GM23338 (cell line): Measurements from ENCODE around the gene LEKR1. TPM values are rescaled to one million over a fixed set of nuclear protein-coding genes. Genes with fewer than 3 reads are reported as not detected.

ENCODE experiments used
- ATAC-seq: fragments of 200-7000 bp; cut with Tn5 transposase; 3 replicates; pipeline ENCODE4 v1.9.1; 2020
- DNase-seq: peaks from one replicate; pipeline ENCODE4 v3.0.0-alpha.2; 2015; ENCODE audit warnings: low spot score
- H2AFZ ChIP-seq: fragments of 200-600 bp; sonication (generic); 2 replicates; pipeline ENCODE4 v1.8.0; 2016; ENCODE audit warnings: antibody characterized with exemption, mild to moderate bottlenecking, moderate library complexity
- H3F3A ChIP-seq: fragments of 200-600 bp; sonication (generic); replicated peaks from 2 replicates; pipeline ENCODE4 v1.8.0; 2017; ENCODE audit warnings: antibody characterized with exemption, mixed run types, low read depth
- H3K27ac ChIP-seq: fragments of 200-600 bp; sonication (generic); 2 replicates; pipeline ENCODE4 v1.6.1; 2016; ENCODE audit warnings: low read depth
- H3K27me3 ChIP-seq: fragments of 200-600 bp; sonication (generic); 2 replicates; pipeline ENCODE4 v1.8.0; 2016; ENCODE audit warnings: mild to moderate bottlenecking, mixed run types, moderate library complexity; ENCODE audit not compliant: insufficient read depth
- H3K36me3 ChIP-seq: fragments of 200-600 bp; sonication (generic); 2 replicates; pipeline ENCODE4 v1.8.0; 2016; ENCODE audit warnings: mild to moderate bottlenecking; ENCODE audit not compliant: insufficient read depth
- H3K4me1 ChIP-seq: fragments of 200-600 bp; sonication (generic); 2 replicates; pipeline ENCODE4 v1.8.0; 2016; ENCODE audit warnings: mild to moderate bottlenecking, moderate library complexity; ENCODE audit not compliant: insufficient read depth
- H3K4me2 ChIP-seq: fragments of 200-600 bp; sonication (generic); 2 replicates; pipeline ENCODE4 v1.7.1; 2017; ENCODE audit warnings: mixed run types
- H3K4me3 ChIP-seq: fragments of 200-600 bp; sonication (generic); 2 replicates; pipeline ENCODE4 v1.6.1; 2016; ENCODE audit warnings: mixed run types
- H3K79me2 ChIP-seq: fragments of 200-600 bp; sonication (generic); replicated peaks from 2 replicates; pipeline ENCODE4 v1.8.0; 2017; ENCODE audit warnings: mild to moderate bottlenecking; ENCODE audit not compliant: insufficient read depth
- H3K9me2 ChIP-seq: fragments of 200-600 bp; sonication (generic); 2 replicates; pipeline ENCODE4 v1.8.0; 2017; ENCODE audit not compliant: insufficient read depth
- H4K20me1 ChIP-seq: fragments of 200-600 bp; sonication (generic); replicated peaks from 2 replicates; pipeline ENCODE4 v1.8.0; 2017; ENCODE audit warnings: mild to moderate bottlenecking; ENCODE audit not compliant: insufficient read depth
- H3K27ac Mint-ChIP-seq: 2 replicates; pipeline ENCODE4 v1.8.0; 2020; ENCODE audit warnings: inconsistent platforms, mild to moderate bottlenecking, moderate library complexity, mixed read lengths
- H3K27me3 Mint-ChIP-seq: 3 replicates; pipeline ENCODE4 v1.8.0; 2022; ENCODE audit warnings: low read depth, mild to moderate bottlenecking, moderate library complexity, mixed read lengths, inconsistent platforms; ENCODE audit not compliant: insufficient read depth, poor library complexity
- H3K36me3 Mint-ChIP-seq: 3 replicates; pipeline ENCODE4 v1.8.0; 2021; ENCODE audit warnings: low read depth, mild to moderate bottlenecking, inconsistent platforms, moderate library complexity, mixed read lengths
- H3K4me1 Mint-ChIP-seq: 3 replicates; pipeline ENCODE4 v1.8.0; 2020; ENCODE audit warnings: mild to moderate bottlenecking, inconsistent platforms, mixed read lengths
- H3K4me3 Mint-ChIP-seq: 3 replicates; pipeline ENCODE4 v1.8.0; 2021; ENCODE audit warnings: moderate library complexity, mild to moderate bottlenecking, inconsistent platforms, mixed read lengths
- H3K9me3 Mint-ChIP-seq: 3 replicates; pipeline ENCODE4 v1.8.0; 2020; ENCODE audit warnings: moderate library complexity, mild to moderate bottlenecking, inconsistent platforms, mixed read lengths
- EZH2 ChIP-seq: fragments of 200-600 bp; sonication (generic); IDR thresholded peaks from one replicate; pipeline ENCODE4 v1.8.0; 2017; ENCODE audit warnings: antibody characterized with exemption, mild to moderate bottlenecking, low read depth; ENCODE audit not compliant: unreplicated experiment
- EZH2phosphoT487 ChIP-seq: fragments of 200-600 bp; sonication (generic); IDR thresholded peaks from one replicate; pipeline ENCODE4 v1.8.1; 2018; ENCODE audit warnings: antibody characterized with exemption; ENCODE audit not compliant: unreplicated experiment
- JUNB ChIP-seq: IDR thresholded peaks from one replicate; pipeline ENCODE4 v1.6.1; 2016; ENCODE audit warnings: antibody characterized with exemption; ENCODE audit not compliant: unreplicated experiment
- POLR2AphosphoS5 ChIP-seq: IDR thresholded peaks from 2 replicates; pipeline ENCODE4 v1.6.1; 2016; ENCODE audit warnings: antibody characterized with exemption, low read depth
- ZNF114 ChIP-seq: fragments of 250-450 bp; sonication (Bioruptor Pico); IDR thresholded peaks from 2 replicates; pipeline ENCODE4 v1.5.0; 2020; ENCODE audit warnings: mild to moderate bottlenecking, moderate library complexity
- polyA plus RNA-seq: library from polyadenylated mRNA; unstranded; fragments of >200 nt; fragmentation: Nextera tagmentation; extraction: Ambion mirVana; gene quantifications from 2 replicates; pipeline ENCODE4 v1.2.1, GENCODE V29; 2016
- total RNA-seq: library from RNA; depleted of rRNA; stranded (reverse); fragments of >200 nt; shearing (Covaris generic); gene quantifications from 2 replicates; pipeline ENCODE4 v1.2.3, GENCODE V29; 2014
- TF ChIP-seq, protein P1 (sequence below): fragments of 250-450 bp; sonication (Bioruptor Pico); IDR thresholded peaks from 2 replicates; pipeline ENCODE4 v1.5.0; 2020; ENCODE audit warnings: mild to moderate bottlenecking, moderate library complexity
- TF ChIP-seq, protein P2 (sequence below), 2 experiments: fragments of 200-600 bp in 1 of 2; sonication (generic) in 1 of 2; conservative IDR thresholded peaks; 2 replicates each; pipeline versions ENCODE4 v1.5.1 to v1.6.1; 2016 to 2017; ENCODE audit warnings: antibody characterized with exemption in 2 of 2, low read depth in 2 of 2, mild to moderate bottlenecking in 2 of 2, moderate library complexity in 1 of 2

LEKR1 gene
- total and polyA plus RNA-seq, 2 experiments from 2014 or later: not detected

DNA sequence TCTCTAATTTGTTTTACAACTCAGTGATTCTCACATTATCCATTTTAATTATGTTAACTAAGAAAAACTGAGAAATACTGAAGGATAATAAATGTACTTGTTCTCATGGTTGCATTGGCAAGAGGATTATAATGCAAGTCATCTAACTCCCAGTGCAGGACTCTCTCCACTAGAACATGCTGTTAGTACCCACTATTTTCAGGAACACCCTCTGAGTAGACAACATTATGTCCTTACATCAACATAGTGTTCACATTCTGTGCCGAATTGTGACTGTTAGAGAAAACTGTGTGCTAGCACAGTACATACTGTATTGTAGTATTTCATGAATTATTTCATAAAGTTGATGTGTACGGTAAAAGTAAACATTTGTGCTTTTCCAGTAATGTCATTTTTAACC lies 80.1 kb downstream of the LEKR1 start (continued):
- TF ChIP-seq, protein P1, sequence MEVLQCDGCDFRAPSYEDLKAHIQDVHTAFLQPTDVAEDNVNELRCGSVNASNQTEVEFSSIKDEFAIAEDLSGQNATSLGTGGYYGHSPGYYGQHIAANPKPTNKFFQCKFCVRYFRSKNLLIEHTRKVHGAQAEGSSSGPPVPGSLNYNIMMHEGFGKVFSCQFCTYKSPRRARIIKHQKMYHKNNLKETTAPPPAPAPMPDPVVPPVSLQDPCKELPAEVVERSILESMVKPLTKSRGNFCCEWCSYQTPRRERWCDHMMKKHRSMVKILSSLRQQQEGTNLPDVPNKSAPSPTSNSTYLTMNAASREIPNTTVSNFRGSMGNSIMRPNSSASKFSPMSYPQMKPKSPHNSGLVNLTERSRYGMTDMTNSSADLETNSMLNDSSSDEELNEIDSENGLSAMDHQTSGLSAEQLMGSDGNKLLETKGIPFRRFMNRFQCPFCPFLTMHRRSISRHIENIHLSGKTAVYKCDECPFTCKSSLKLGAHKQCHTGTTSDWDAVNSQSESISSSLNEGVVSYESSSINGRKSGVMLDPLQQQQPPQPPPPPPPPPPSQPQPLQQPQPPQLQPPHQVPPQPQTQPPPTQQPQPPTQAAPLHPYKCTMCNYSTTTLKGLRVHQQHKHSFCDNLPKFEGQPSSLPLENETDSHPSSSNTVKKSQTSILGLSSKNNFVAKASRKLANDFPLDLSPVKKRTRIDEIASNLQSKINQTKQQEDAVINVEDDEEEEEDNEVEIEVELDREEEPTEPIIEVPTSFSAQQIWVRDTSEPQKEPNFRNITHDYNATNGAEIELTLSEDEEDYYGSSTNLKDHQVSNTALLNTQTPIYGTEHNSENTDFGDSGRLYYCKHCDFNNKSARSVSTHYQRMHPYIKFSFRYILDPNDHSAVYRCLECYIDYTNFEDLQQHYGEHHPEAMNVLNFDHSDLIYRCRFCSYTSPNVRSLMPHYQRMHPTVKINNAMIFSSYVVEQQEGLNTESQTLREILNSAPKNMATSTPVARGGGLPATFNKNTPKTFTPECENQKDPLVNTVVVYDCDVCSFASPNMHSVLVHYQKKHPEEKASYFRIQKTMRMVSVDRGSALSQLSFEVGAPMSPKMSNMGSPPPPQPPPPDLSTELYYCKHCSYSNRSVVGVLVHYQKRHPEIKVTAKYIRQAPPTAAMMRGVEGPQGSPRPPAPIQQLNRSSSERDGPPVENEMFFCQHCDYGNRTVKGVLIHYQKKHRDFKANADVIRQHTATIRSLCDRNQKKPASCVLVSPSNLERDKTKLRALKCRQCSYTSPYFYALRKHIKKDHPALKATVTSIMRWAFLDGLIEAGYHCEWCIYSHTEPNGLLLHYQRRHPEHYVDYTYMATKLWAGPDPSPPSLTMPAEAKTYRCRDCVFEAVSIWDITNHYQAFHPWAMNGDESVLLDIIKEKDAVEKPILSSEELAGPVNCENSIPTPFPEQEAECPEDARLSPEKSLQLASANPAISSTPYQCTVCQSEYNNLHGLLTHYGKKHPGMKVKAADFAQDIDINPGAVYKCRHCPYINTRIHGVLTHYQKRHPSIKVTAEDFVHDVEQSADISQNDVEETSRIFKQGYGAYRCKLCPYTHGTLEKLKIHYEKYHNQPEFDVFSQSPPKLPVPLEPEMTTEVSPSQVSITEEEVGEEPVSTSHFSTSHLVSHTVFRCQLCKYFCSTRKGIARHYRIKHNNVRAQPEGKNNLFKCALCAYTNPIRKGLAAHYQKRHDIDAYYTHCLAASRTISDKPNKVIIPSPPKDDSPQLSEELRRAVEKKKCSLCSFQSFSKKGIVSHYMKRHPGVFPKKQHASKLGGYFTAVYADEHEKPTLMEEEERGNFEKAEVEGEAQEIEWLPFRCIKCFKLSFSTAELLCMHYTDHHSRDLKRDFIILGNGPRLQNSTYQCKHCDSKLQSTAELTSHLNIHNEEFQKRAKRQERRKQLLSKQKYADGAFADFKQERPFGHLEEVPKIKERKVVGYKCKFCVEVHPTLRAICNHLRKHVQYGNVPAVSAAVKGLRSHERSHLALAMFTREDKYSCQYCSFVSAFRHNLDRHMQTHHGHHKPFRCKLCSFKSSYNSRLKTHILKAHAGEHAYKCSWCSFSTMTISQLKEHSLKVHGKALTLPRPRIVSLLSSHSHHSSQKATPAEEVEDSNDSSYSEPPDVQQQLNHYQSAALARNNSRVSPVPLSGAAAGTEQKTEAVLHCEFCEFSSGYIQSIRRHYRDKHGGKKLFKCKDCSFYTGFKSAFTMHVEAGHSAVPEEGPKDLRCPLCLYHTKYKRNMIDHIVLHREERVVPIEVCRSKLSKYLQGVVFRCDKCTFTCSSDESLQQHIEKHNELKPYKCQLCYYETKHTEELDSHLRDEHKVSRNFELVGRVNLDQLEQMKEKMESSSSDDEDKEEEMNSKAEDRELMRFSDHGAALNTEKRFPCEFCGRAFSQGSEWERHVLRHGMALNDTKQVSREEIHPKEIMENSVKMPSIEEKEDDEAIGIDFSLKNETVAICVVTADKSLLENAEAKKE (CRISPR knock-in tag): no peak
- TF ChIP-seq ZNF114: no peak
- no peak for TF ChIP-seq EZH2phosphoT487
- TF ChIP-seq, protein P2, sequence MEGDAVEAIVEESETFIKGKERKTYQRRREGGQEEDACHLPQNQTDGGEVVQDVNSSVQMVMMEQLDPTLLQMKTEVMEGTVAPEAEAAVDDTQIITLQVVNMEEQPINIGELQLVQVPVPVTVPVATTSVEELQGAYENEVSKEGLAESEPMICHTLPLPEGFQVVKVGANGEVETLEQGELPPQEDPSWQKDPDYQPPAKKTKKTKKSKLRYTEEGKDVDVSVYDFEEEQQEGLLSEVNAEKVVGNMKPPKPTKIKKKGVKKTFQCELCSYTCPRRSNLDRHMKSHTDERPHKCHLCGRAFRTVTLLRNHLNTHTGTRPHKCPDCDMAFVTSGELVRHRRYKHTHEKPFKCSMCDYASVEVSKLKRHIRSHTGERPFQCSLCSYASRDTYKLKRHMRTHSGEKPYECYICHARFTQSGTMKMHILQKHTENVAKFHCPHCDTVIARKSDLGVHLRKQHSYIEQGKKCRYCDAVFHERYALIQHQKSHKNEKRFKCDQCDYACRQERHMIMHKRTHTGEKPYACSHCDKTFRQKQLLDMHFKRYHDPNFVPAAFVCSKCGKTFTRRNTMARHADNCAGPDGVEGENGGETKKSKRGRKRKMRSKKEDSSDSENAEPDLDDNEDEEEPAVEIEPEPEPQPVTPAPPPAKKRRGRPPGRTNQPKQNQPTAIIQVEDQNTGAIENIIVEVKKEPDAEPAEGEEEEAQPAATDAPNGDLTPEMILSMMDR (conservative IDR thresholded peaks at IDR 0.05; ENCODE audit: low read depth in 2 of 2): no peak
- TF ChIP-seq JUNB: no peak
- TF ChIP-seq EZH2: no peak

DNA sequence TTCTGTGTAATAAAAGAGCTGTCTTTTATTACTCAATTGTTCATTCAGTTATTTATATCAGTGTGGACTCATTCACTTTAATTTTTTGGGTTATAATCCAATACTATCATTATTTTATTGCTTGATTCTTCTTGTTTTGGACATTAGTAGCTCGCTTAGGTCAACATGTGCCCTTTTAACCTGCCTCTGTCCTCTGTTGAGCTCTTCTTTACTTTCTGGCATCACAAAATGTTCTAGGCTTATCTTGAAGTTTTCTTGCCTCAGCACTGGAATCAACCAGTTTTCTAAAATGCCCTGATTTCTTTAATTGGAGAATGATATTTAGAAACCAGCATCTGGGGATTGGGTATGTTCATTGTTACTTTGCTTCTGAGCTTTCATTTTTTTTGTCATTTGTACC lies 82.2 kb downstream of the LEKR1 start:
- no peaks in the 10 kb centered on the region for H3K9me2 ChIP-seq
- no peaks in the 10 kb centered on the region for H3F3A ChIP-seq
- peaks cover 12% of the 10 kb centered on the region; the same call in 2 of the 3 replicates for H3K4me1 Mint-ChIP-seq
- no peak for ATAC-seq
- peaks cover 6% of the 10 kb centered on the region for H3K4me1 ChIP-seq
- no peak overlapping the region; the same call in 1 of the 2 replicates for H3K27ac Mint-ChIP-seq
- no peak overlapping the region for H3K4me2 ChIP-seq
- H3K27me3 Mint-ChIP-seq: peaks cover 2% of the 10 kb centered on the region
- H3K36me3 ChIP-seq: no peaks in the 10 kb centered on the region
- no peak for DNase-seq
- H3K79me2 ChIP-seq: no peaks in the 10 kb centered on the region
- H3K9me3 Mint-ChIP-seq: no peaks in the 10 kb centered on the region
- no peaks in the 10 kb centered on the region for H3K36me3 Mint-ChIP-seq
- no peak overlapping the region for H3K27ac ChIP-seq
- no peak overlapping the region for H3K4me3 Mint-ChIP-seq
- no peak overlapping the region for H2AFZ ChIP-seq
- H3K27me3 ChIP-seq: no peaks in the 10 kb centered on the region
- H4K20me1 ChIP-seq: no peaks in the 10 kb centered on the region
- H3K4me3 ChIP-seq: no peak overlapping the region
- TF ChIP-seq, protein P1 (CRISPR knock-in tag): no peak
- no peak for TF ChIP-seq POLR2AphosphoS5
